Stimulated activated CD4-positive, alpha-beta T cell treated with anti-CD3 and anti-CD28 coated beads, Interleukin-12 subunit alpha, Interleukin-12 subunit beta, amount 100 ng/mL, for 4 hours (primary cell): ENCODE data around the gene MCOLN2.
"Not testable (repeated sequence)": the region's sequence is repeated elsewhere in the genome, so short reads cannot be mapped to it uniquely, and the experiment has no call there.

ENCODE experiments used
- DNase-seq: peaks from one replicate; pipeline ENCODE4 v3.0.0-alpha.2; 2020

Gene MCOLN2

GRCh38 chr1:84939761-84940160 is 57.2 kb downstream of the MCOLN2 start:
- no peak for DNase-seq

GRCh38 chr1:84939151-84939550 is 57.8 kb downstream of the MCOLN2 start:
- DNase-seq, result no peak

GRCh38 chr1:84936116-84936810 is 60.6 kb downstream of the MCOLN2 start:
- DNase-seq, result no peak

- DNase-seq, result no peak
Measured at GRCh38 chr1:84933011-84933611, 63.8 kb downstream of the MCOLN2 start.

- DNase-seq, result no peak
Measured at GRCh38 chr1:84930831-84931230, 66.1 kb downstream of the MCOLN2 start.

- DNase-seq, result no peak
Measured at GRCh38 chr1:84930329-84930728, 66.6 kb downstream of the MCOLN2 start.

GRCh38 chr1:84929581-84929980 is 67.3 kb downstream of the MCOLN2 start:
- no peak for DNase-seq

GRCh38 chr1:84928979-84929378 is 67.9 kb downstream of the MCOLN2 start:
- no peak for DNase-seq

GRCh38 chr1:84923317-84923716 is 73.6 kb downstream of the MCOLN2 start:
- DNase-seq, result no peak

- DNase-seq, result no peak
Measured at GRCh38 chr1:84920159-84920558, 76.8 kb downstream of the MCOLN2 start.

- DNase-seq, result no peak
Measured at GRCh38 chr1:84919461-84919970, 77.4 kb downstream of the MCOLN2 start.

GRCh38 chr1:84918726-84919336 is 78.1 kb downstream of the MCOLN2 start:
- no peak for DNase-seq

GRCh38 chr1:84916897-84917296 is 80.0 kb downstream of the MCOLN2 start:
- DNase-seq, result no peak

GRCh38 chr1:84913555-84913892 is 83.4 kb downstream of the MCOLN2 start:
- no peak for DNase-seq

- no peak for DNase-seq
Measured at GRCh38 chr1:84912726-84913554, 84.0 kb downstream of the MCOLN2 start.

- DNase-seq, result not testable (repeated sequence)
Measured at GRCh38 chr1:84908746-84909464, 88.0 kb downstream of the MCOLN2 start.

GRCh38 chr1:84907095-84907827 is 89.7 kb downstream of the MCOLN2 start:
- no peak for DNase-seq

GRCh38 chr1:84902727-84903126 is 94.2 kb downstream of the MCOLN2 start:
- DNase-seq, result not testable (repeated sequence)

- no peak for DNase-seq
Measured at GRCh38 chr1:84899969-84900368, 96.9 kb downstream of the MCOLN2 start.

GRCh38 chr1:84896279-84896678 is 100.6 kb downstream of the MCOLN2 start:
- DNase-seq, result no peak

- DNase-seq, result peak; percentile 14
Measured at GRCh38 chr1:84892705-84893618, 104.0 kb downstream of the MCOLN2 start, which contains the start of gene LPAR3. Gene LPAR3 (minus strand): TSS chr1:84893206. CDS start chr1:84866120, 27,086 bp downstream.
